SK-N-SH treated with all-trans-retinoic acid at 6 μM for 48 hours (cell line): ENCODE data around the gene UBA1.

Experiments
- ARNTL ChIP-seq: fragments of 450-650 bp; formaldehyde crosslinking; IDR thresholded peaks from 2 replicates; pipeline ENCODE4 v1.5.0; 2020; ENCODE audit warnings: low read depth, mild to moderate bottlenecking, moderate library complexity, borderline replicate concordance
- BACH2 ChIP-seq: fragments of 250-450 bp; sonication (Bioruptor Pico); IDR thresholded peaks from 2 replicates; pipeline ENCODE4 v1.9.0; 2021; ENCODE audit warnings: mild to moderate bottlenecking, borderline replicate concordance
- OSR1 ChIP-seq: fragments of 250-450 bp; sonication (Bioruptor Pico); IDR thresholded peaks from 2 replicates; pipeline ENCODE4 v1.8.0; 2022; ENCODE audit warnings: moderate library complexity, mild to moderate bottlenecking, inconsistent platforms
- PPARA ChIP-seq: fragments of 250-450 bp; sonication (Bioruptor Pico); IDR thresholded peaks from 2 replicates; pipeline ENCODE4 v1.5.0; 2020; ENCODE audit warnings: mild to moderate bottlenecking, borderline replicate concordance
- RARB ChIP-seq: fragments of 250-450 bp; sonication (Bioruptor Pico); IDR thresholded peaks from 2 replicates; pipeline ENCODE4 v1.8.0; 2021; ENCODE audit warnings: mild to moderate bottlenecking, moderate library complexity
- ZC3H10 ChIP-seq: fragments of 250-450 bp; sonication (Bioruptor Pico); IDR thresholded peaks from 2 replicates; pipeline ENCODE4 v1.5.1; 2021; ENCODE audit warnings: mild to moderate bottlenecking, moderate library complexity
- ZFP30 ChIP-seq: fragments of 450-650 bp; formaldehyde crosslinking; IDR thresholded peaks from 2 replicates; pipeline ENCODE4 v1.5.0; 2022; ENCODE audit warnings: mild to moderate bottlenecking, moderate library complexity
- TF ChIP-seq, protein P1 (sequence below): fragments of 250-450 bp; sonication (Bioruptor Pico); IDR thresholded peaks from 2 replicates; pipeline ENCODE4 v1.8.0; 2020; ENCODE audit warnings: mild to moderate bottlenecking, moderate library complexity, borderline replicate concordance

DNA sequence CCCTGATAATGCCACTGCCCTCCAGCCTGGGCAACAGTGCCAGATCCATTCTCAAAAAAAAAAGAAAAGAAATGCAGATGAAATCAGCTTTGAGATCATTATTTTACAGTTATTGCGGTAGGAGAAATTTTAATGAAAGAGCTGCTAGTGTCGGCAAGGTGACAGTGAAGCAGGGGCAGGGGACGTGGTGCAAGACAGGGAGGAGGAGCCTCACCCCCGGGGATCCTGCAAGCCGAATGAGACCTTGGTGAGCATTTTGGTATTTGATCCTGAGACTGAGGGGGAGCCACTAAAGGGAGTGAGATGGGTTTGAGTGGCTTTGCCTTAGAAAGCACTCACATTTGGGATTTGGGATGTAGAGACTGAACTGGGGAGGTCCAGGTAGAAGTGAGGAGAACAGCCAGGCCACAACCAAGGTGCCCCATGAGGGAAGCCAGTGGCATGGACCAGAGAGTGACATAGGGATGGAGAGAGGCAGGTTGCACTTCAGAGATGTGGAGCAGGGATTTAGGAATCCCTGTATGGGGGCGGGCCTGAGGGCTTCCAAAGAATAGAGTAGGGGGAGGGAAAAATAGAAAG, 25.0 kb upstream of the UBA1 start:
- TF ChIP-seq, protein P1, sequence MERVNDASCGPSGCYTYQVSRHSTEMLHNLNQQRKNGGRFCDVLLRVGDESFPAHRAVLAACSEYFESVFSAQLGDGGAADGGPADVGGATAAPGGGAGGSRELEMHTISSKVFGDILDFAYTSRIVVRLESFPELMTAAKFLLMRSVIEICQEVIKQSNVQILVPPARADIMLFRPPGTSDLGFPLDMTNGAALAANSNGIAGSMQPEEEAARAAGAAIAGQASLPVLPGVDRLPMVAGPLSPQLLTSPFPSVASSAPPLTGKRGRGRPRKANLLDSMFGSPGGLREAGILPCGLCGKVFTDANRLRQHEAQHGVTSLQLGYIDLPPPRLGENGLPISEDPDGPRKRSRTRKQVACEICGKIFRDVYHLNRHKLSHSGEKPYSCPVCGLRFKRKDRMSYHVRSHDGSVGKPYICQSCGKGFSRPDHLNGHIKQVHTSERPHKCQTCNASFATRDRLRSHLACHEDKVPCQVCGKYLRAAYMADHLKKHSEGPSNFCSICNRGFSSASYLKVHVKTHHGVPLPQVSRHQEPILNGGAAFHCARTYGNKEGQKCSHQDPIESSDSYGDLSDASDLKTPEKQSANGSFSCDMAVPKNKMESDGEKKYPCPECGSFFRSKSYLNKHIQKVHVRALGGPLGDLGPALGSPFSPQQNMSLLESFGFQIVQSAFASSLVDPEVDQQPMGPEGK (CRISPR knock-in tag), result no peak
- TF ChIP-seq RARB, result no peak
- TF ChIP-seq ZFP30 (CRISPR knock-in tag), result no peak
- no peak for TF ChIP-seq ZC3H10 (CRISPR knock-in tag)
- no peak for TF ChIP-seq BACH2 (CRISPR knock-in tag)
- TF ChIP-seq ARNTL (CRISPR knock-in tag), result no peak
- TF ChIP-seq PPARA (CRISPR knock-in tag), result no peak
- no peak for TF ChIP-seq OSR1 (CRISPR knock-in tag)
